Pancreas (tissue), 10 donors: ENCODE data around the gene CHAC1. TPM values are rescaled to one million over a fixed set of nuclear protein-coding genes. Genes with fewer than 3 reads are reported as not detected.

ENCODE experiments used
- ATAC-seq, 4 donors: fragments of 200-7000 bp; cut with Tn5 transposase; one replicate each; pipeline versions ENCODE4 v1.8.0 to v1.9.1; 2020; ENCODE audit warnings: mild to moderate bottlenecking in 4 of 4, moderate library complexity in 4 of 4
- DNase-seq, 6 donors: peaks; one replicate each; pipeline ENCODE4 v3.0.0-alpha.2; 2020
- FAIRE-seq: peaks from 2 replicates; lab custom pipeline; 2012; peaks lifted over from hg19 to GRCh38; lab: Jason Lieb, UNC
- H3K27ac ChIP-seq, 4 donors: fragments of 200-600 bp; sonication (generic); 1 replicate in 3 of 4; 2 replicates in 1 of 4; pipeline versions ENCODE4 v1.5.0 to v1.8.0; 2020
- H3K27me3 ChIP-seq, 4 donors: fragments of 200-600 bp; one replicate each; pipeline ENCODE4 v1.8.0; 2021
- H3K36me3 ChIP-seq, 3 donors: fragments of 200-600 bp; sonication (generic) in 1 of 3; one replicate each; pipeline versions ENCODE4 v1.5.0 to v1.8.0; 2020 to 2021
- H3K4me1 ChIP-seq, 3 donors: fragments of 200-600 bp; one replicate each; pipeline ENCODE4 v1.8.0; 2021
- H3K4me3 ChIP-seq, 4 donors: fragments of 200-600 bp; sonication (generic) in 2 of 4; one replicate each; pipeline versions ENCODE4 v1.5.0 to v1.8.0; 2020 to 2021
- H3K9me3 ChIP-seq, 4 donors: fragments of 200-600 bp; one replicate each; pipeline ENCODE4 v1.8.0; 2021
- CTCF ChIP-seq, 4 donors: fragments of 200-600 bp; sonication (generic) in 3 of 4; IDR thresholded peaks; one replicate each; pipeline versions ENCODE4 v1.5.0 to v1.8.0; 2021; ENCODE audit warnings: antibody characterized with exemption in 4 of 4
- WGBS, 2 donors: extraction: QIAGEN DNeasy Blood & Tissue Kit; methylation state at CpG; one replicate each; pipeline ENCODE4 v1.1.7; 2013; 5-methylcytosine and 5-hydroxymethylcytosine counted together
- intact Hi-C, 3 donors: fragments of 100-400 bp; cut with DNase I; formaldehyde crosslinking; loops; one replicate each; pipeline versions ENCODE4 v1.11.1 to v1.14.2; 2022
- polyA plus RNA-seq, 2 donors: library from polyadenylated mRNA; stranded (reverse); fragments of 200-250 nt; gene quantifications; one replicate each; pipeline ENCODE4 v1.2.3, GENCODE V29; 2013
- total RNA-seq, 6 donors: library from RNA; stranded (reverse); fragmentation: NEBNext Ultra II Directional in 4 of 6; extraction: Animal tissue kit (Norgen Biotek cat#: 25700) in 4 of 6; gene quantifications; one replicate each; pipeline versions ENCODE4 v1.2.1 to v1.2.4, GENCODE V29; 2021 to 2023
- donor health status: healthy with polysubstance abuse.
- donor health status: DM: no; HTN: no; CAD: no; lungs with moderate emphysema.
- donor health status: DM: no; HTN: no; CAD: no.
- donor health status: control.
- donor health status: control.
- donor health status: Bipolar disorder and iron deficiency.
- donor health status: DM: yes; HTN: yes; CAD: no.
- donor health status: DM: no; HTN: no; CAD: no.
- donor health status: DM: no; HTN: no; CAD: no.
- donor health status: DM: yes; HTN: yes; CAD: no.

CHAC1 gene
- total and polyA plus RNA-seq, 8 donors, result 0.40 to 90.5 (median 2.3) TPM

DNA sequence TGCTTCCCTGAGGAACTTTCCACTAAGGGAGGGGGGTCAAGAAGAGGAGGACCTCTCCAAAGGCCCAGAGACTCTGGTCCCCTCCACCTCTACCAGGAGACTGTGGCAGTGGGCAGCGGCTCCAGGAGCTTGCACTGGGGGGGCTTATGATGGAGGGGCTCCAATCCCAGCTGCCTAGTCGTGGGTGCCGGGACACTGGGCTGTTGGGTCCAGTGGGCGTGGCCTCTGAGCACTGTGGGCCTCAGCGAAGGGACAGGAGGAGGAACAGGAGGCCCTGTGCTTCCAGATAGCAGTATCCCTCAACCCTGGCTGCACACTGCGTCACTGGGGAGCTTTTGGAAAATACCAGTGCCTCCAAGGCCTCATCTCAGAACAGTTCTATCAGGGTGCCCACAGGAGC lies 37.6 kb upstream of the CHAC1 start:
- intact Hi-C loops, result no loop called here
- Histone ChIP-seq H3K4me1 (no peaks in the 10 kb centered on the region), H3K27me3 (no peaks in the 10 kb centered on the region), H3K9me3 (no peaks in the 10 kb centered on the region), H3K4me3 (no peak overlapping the region), H3K27ac (no peak overlapping the region), H3K36me3 (no peaks in the 10 kb centered on the region)
- WGBS, 2 donors, result 70% methylated on average over 6 of the region's 6 CpGs
- DNase-seq (peak in 1 of 6 donors; percentile 44), ATAC-seq (no peak), FAIRE-seq (no peak)
- no peak for TF ChIP-seq CTCF (IDR thresholded peaks at IDR 0.05)

DNA sequence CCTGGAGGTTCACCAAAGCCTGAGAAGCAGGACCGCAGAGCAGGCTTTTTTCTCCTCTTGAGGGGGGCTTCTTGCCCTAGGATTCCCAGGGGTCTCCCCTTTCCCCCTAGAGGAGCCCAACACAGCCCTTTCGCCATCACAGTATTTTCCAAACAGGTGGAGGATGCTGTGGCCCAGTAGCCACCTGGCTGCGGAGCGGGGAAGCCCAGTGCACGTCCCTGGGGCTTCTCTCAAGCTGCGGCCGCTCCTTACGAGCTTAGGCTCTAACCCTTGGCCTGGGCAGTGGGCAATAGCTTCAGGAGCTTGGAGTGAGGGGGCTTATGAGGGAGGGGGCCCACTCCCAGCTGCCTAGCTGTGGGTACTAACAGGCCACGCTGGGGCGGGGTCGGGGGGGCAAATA lies 35.7 kb upstream of the CHAC1 start:
- ATAC-seq, result no peak
- no peak for FAIRE-seq
- WGBS, 2 donors, result 72 to 73% methylated on average over 11 of the region's 11 CpGs
- no peak overlapping the region for H3K4me3 ChIP-seq
- no peaks in the 10 kb centered on the region for H3K9me3 ChIP-seq
- DNase-seq, result no peak
- no peak for TF ChIP-seq CTCF (IDR thresholded peaks at IDR 0.05)
- no peaks in the 10 kb centered on the region for H3K27me3 ChIP-seq
- H3K27ac ChIP-seq, result no peak overlapping the region
- no peaks in the 10 kb centered on the region for H3K4me1 ChIP-seq
- no peaks in the 10 kb centered on the region for H3K36me3 ChIP-seq
- intact Hi-C loops, result no loop called here

DNA sequence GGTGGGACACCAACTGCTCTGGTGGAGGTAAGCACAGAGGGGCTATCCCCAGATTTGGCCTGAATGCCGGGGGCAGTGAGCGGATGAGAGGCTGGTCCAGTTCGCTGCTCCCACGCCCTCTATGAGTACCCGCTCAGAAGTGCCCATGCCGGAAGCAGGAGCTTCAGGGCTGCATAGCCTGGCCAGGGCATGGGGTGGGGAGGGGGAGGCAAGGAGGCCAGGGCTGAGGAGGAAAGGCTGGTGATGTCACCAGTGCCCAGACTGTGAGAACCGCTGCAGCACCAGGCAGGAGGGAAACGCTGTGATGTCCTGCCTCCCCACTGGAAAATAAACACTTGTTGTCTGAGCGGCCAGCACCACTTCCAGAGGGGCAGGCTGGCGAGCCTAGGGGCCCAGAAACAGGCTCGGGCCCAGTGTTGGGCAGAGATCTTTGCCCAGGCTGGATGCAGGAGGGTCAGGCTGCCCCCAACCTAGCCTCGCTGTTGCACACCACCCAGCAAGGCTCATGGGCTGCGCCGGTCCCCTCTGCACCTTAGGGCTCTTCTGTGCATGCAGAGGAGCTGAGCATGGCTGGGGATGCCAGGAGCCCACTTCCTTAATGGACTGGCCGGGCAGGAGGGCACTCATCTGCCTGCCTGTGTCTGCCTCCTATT lies 35.0 kb upstream of the CHAC1 start:
- FAIRE-seq (no peak), DNase-seq (peak in 1 of 6 donors; percentile 40), ATAC-seq (peak in 1 of 4 donors; percentile 19)
- Histone ChIP-seq H3K9me3 (no peaks in the 10 kb centered on the region), H3K4me3 (no peak overlapping the region), H3K27me3 (no peaks in the 10 kb centered on the region), H3K36me3 (no peaks in the 10 kb centered on the region), H3K27ac (no peak overlapping the region), H3K4me1 (no peaks in the 10 kb centered on the region)
- 80 to 83% methylated on average over 15 of the region's 15 CpGs for WGBS, 2 donors
- TF ChIP-seq CTCF (IDR thresholded peaks at IDR 0.05), result no peak
- intact Hi-C loops, result no loop called here

- FAIRE-seq, result no peak
- Histone ChIP-seq H3K27me3 (no peaks in the 10 kb centered on the region), H3K36me3 (no peaks in the 10 kb centered on the region), H3K4me3 (no peak overlapping the region), H3K9me3 (no peaks in the 10 kb centered on the region), H3K4me1 (no peaks in the 10 kb centered on the region), H3K27ac (no peak overlapping the region)
- 80 to 81% methylated on average over 19 of the region's 19 CpGs for WGBS, 2 donors
- intact Hi-C loops, result no loop called here
- ATAC-seq, result no peak
- peak in 1 of 6 donors; percentile 50 for DNase-seq
- TF ChIP-seq CTCF (IDR thresholded peaks at IDR 0.05), result no peak
These were observed 34.4 kb upstream of the CHAC1 start for GRCh38 chr15:40918799-40919392.
